ENCODE measurements around the gene GNL1.

DNA sequence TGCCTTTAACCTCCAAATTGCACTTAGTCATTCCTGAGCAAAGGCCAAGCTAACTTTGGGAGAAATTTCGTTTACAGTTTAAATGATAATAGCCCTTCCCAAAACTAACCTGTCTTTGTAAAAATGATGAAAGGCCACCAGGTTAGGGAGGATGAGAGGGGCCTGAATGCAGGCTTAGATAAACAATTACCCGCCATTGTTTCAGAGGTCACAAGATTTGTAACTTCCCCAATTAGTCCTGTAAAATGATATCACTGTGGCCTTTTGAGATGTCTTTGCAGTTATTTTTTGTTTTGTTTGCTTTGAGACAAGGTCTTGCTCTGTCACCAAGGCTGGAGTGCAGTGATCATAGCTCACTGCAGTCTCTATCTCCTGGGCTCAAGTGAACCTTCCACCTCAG, 26.3 kb downstream of the GNL1 start:
- TF ChIP-seq POLR2AphosphoS5 (IDR thresholded peaks at IDR 0.05; ENCODE audit: borderline replicate concordance, low read depth, low read length): no peak
- TF ChIP-seq EZH2 (IDR thresholded peaks at IDR 0.05): no peak
- TF ChIP-seq FOXP2 (optimal IDR thresholded peaks at IDR 0.05; ENCODE audit: control extremely low read depth, extremely low read length, insufficient read depth): no peak

All from SK-N-MC (cell line).